HCT116 (cell line): ENCODE measurements around the gene CDK14. TPM values are rescaled to one million over a fixed set of nuclear protein-coding genes. Genes with fewer than 3 reads are reported as not detected.

Source experiments
- ATAC-seq: fragments of 200-7000 bp; cut with Tn5 transposase; 2 replicates; pipeline ENCODE4 v1.9.1; 2020; ENCODE audit warnings: mild to moderate bottlenecking, moderate library complexity
- BruUV-seq: library from RNA; stranded (reverse); fragments of 400-500 nt; replicated peaks from 2 replicates; lab custom pipeline; 2021; lab: Mats Ljungman, UMichigan
- CTCF ChIA-PET: fragments of 300-600 bp; sonication (Branson Sonifier 250); formaldehyde crosslinking; loops from one replicate; lab custom pipeline; 2021; ENCODE audit warnings: antibody characterized with exemption; lab: Charles Lee
- POLR2A ChIA-PET: fragments of 300-600, 350-600 bp; sonication (Branson Sonifier 250); formaldehyde crosslinking; loops from one replicate; lab custom pipeline; 2021; ENCODE audit warnings: antibody characterized with exemption; lab: Charles Lee
- RAD21 ChIA-PET, 2 experiments: fragments of 300-600 bp; sonication (Branson Sonifier 250); formaldehyde crosslinking; loops; one replicate each; lab custom pipeline; 2023; ENCODE audit warnings: low total read pairs in 2 of 2; ENCODE audit not compliant: uncharacterized antibody in 2 of 2, unreplicated experiment in 2 of 2, low non-redundant PET in 1 of 2; lab: Charles Lee
- DNase-seq: peaks from one replicate; pipeline ENCODE4 v3.0.0-alpha.2; 2010; ENCODE audit warnings: low read depth, low spot score
- H2AFZ ChIP-seq: fragments of 200-600 bp; shearing (Covaris generic), sonication (generic); 2 replicates; pipeline ENCODE4 v1.6.1; 2017; ENCODE audit warnings: low read depth, mixed run types, mixed read lengths, antibody characterized with exemption, low read length; ENCODE audit not compliant: poor library complexity, severe bottlenecking
- H3K27ac ChIP-seq: 2 replicates; pipeline ENCODE4 v1.5.1; 2012; ENCODE audit warnings: low read depth, low read length
- H3K27me3 ChIP-seq: fragments of 200-600 bp; sonication (generic); 2 replicates; pipeline ENCODE4 v1.6.1; 2016; ENCODE audit warnings: mixed run types, low read length, mixed read lengths; ENCODE audit not compliant: insufficient read depth
- H3K36me3 ChIP-seq, 2 experiments: fragments of 200-500 bp in 1 of 2; fragments of 200-600 bp in 1 of 2; sonication (Bioruptor generic) in 1 of 2; sonication (generic) in 1 of 2; 2 replicates each; pipeline versions ENCODE4 v1.5.1 to v1.6.1; 2014 to 2016; ENCODE audit warnings: low read length in 2 of 2, inconsistent platforms in 1 of 2, mixed read lengths in 1 of 2, mixed run types in 1 of 2; ENCODE audit not compliant: insufficient read depth in 2 of 2, control insufficient read depth in 1 of 2
- H3K4me1 ChIP-seq, 2 experiments: fragments of 200-600 bp in 1 of 2; sonication (generic) in 1 of 2; 2 replicates each; pipeline versions ENCODE4 v1.5.1 to v1.6.1; 2012 to 2017; ENCODE audit warnings: low read length in 2 of 2, inconsistent platforms in 1 of 2, mild to moderate bottlenecking in 1 of 2, mixed read lengths in 1 of 2, mixed run types in 1 of 2, moderate library complexity in 1 of 2; ENCODE audit not compliant: insufficient read depth in 2 of 2, control insufficient read depth in 1 of 2
- H3K4me2 ChIP-seq: fragments of 200-600 bp; sonication (generic); 2 replicates; pipeline ENCODE4 v1.6.1; 2017; ENCODE audit warnings: mixed run types, low read length, mixed read lengths
- H3K4me3 ChIP-seq, 2 experiments: fragments of 200-600 bp in 1 of 2; sonication (generic) in 1 of 2; replicated peaks in 1 of 2; 2 replicates each; pipeline ENCODE4 v1.5.1; 2011 to 2016; ENCODE audit warnings: low read length in 2 of 2, control low read depth in 1 of 2, low read depth in 1 of 2, mild to moderate bottlenecking in 1 of 2, mixed read lengths in 1 of 2, mixed run types in 1 of 2
- H3K79me2 ChIP-seq: fragments of 200-600 bp; sonication (generic); 2 replicates; pipeline ENCODE4 v1.6.1; 2017; ENCODE audit warnings: mild to moderate bottlenecking, mixed run types, low read length, moderate library complexity, mixed read lengths; ENCODE audit not compliant: insufficient read depth
- H3K9ac ChIP-seq: fragments of 200-600 bp; sonication (generic); 2 replicates; pipeline ENCODE4 v1.6.1; 2016; ENCODE audit warnings: low read length, mixed read lengths
- H3K9me2 ChIP-seq: fragments of 200-600 bp; sonication (generic), shearing (Covaris generic); 2 replicates; pipeline ENCODE4 v1.6.1; 2017; ENCODE audit warnings: mixed run types, mild to moderate bottlenecking, moderate library complexity; ENCODE audit not compliant: insufficient read depth
- H3K9me3 ChIP-seq, 2 experiments: fragments of 200-500 bp in 1 of 2; fragments of 200-600 bp in 1 of 2; sonication (Bioruptor generic) in 1 of 2; sonication (generic) in 1 of 2; 2 replicates each; pipeline ENCODE4 v1.6.1; 2014 to 2017; ENCODE audit warnings: low read length in 2 of 2, mixed read lengths in 2 of 2, inconsistent platforms in 1 of 2, low read depth in 1 of 2, mild to moderate bottlenecking in 1 of 2, mixed run types in 1 of 2, moderate library complexity in 1 of 2; ENCODE audit not compliant: control insufficient read depth in 1 of 2, insufficient read depth in 1 of 2
- H4K20me1 ChIP-seq: fragments of 200-600 bp; sonication (generic), shearing (Covaris generic); 2 replicates; pipeline ENCODE4 v1.6.1; 2017; ENCODE audit warnings: mixed run types, mild to moderate bottlenecking, moderate library complexity; ENCODE audit not compliant: insufficient read depth
- CBX3 ChIP-seq: IDR thresholded peaks from 2 replicates; pipeline ENCODE4 v1.6.1; 2012; ENCODE audit warnings: low read depth
- EZH2 ChIP-seq: fragments of 200-600 bp; sonication (generic); IDR thresholded peaks from 2 replicates; pipeline ENCODE4 v1.6.1; 2017; ENCODE audit warnings: antibody characterized with exemption, mixed run types
- EZH2phosphoT487 ChIP-seq: fragments of 200-600 bp; IDR thresholded peaks from 2 replicates; pipeline ENCODE4 v1.6.1; 2018; ENCODE audit warnings: antibody characterized with exemption, borderline replicate concordance
- JUND ChIP-seq: IDR thresholded peaks from 2 replicates; pipeline ENCODE4 v1.6.1; 2012
- POLR2A ChIP-seq: IDR thresholded peaks from 2 replicates; pipeline ENCODE4 v1.7.0; 2011; ENCODE audit warnings: borderline replicate concordance; ENCODE audit not compliant: insufficient read depth, insufficient read length; ENCODE audit errors: extremely low read depth
- RAD21 ChIP-seq: IDR thresholded peaks from 2 replicates; pipeline ENCODE4 v1.6.1; 2012; ENCODE audit warnings: low read depth, mild to moderate bottlenecking
- SIN3A ChIP-seq: IDR thresholded peaks from 2 replicates; pipeline ENCODE4 v1.6.1; 2012; ENCODE audit warnings: low read depth
- YY1 ChIP-seq: IDR thresholded peaks from 2 replicates; pipeline ENCODE4 v1.6.1; 2011; ENCODE audit warnings: low read length, low read depth, moderate library complexity, mild to moderate bottlenecking; ENCODE audit not compliant: insufficient replicate concordance; ENCODE audit errors: extremely low read depth
- ZFX ChIP-seq: fragments of 450-650 bp; IDR thresholded peaks from 2 replicates; pipeline ENCODE4 v1.6.1; 2017
- intact Hi-C: fragments of 100-400 bp; cut with micrococcal nuclease; formaldehyde crosslinking; loops from 2 replicates; pipeline ENCODE4 v1.10.0; 2022
- total RNA-seq: library from RNA; stranded (reverse); gene quantifications from one replicate; pipeline ENCODE4 v1.2.1, GENCODE V29; 2021; ENCODE audit not compliant: unreplicated experiment
- TF ChIP-seq, protein P1 (sequence below): IDR thresholded peaks from 2 replicates; pipeline ENCODE4 v1.6.1; 2012
- TF ChIP-seq, protein P2 (sequence below): IDR thresholded peaks from 2 replicates; pipeline ENCODE4 v1.6.1; 2011; ENCODE audit warnings: mild to moderate bottlenecking, low read length, moderate library complexity; ENCODE audit not compliant: insufficient replicate concordance; ENCODE audit errors: extremely low read depth
- TF ChIP-seq, protein P3 (sequence below): IDR thresholded peaks from 2 replicates; pipeline ENCODE4 v1.6.1; 2012
- TF ChIP-seq, protein P4 (sequence below): IDR thresholded peaks from 2 replicates; pipeline ENCODE4 v1.6.1; 2012; ENCODE audit warnings: low read depth

CDK14 gene
- total RNA-seq, 1 experiment from 2014 or later = 10.2 TPM

DNA sequence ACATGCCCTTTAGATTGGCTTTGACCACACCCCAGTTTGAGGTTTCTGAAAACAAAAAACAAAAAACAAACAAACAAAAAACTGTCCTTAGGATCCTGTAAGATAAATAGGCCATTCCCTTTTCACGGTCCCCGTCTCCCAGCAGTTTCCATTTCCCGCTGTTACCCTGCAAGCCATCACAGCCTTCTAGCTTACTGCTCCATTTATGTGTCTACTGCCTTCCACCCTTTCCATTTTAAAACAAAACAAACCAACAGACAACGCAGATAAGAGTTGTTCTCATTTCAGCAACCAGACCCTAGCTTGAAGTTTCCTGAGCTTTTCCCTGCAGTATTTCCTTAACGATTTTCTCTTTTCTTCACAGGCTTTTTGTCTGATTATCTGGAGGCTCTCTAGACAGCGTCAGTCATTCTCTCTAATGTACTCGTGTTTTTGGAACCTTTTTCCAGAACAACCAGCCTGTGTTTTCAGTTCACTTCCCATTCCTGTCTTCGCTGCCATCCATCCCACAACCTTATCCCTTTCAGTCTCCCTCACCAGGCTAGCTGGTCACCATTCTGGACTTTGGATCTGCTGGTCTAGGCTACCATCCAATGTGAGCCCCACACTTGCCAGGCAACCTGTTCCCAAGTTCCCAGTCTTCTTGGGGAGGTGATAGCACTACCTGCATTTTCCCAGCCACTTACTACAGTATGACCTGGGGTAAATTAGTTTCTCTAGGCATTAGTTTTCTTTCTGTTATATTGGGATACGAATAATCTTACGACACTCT is 350.8 kb downstream of the CDK14 start:
- Histone ChIP-seq H3K36me3 (no peaks in the 10 kb centered on the region), H3K79me2 (no peaks in the 10 kb centered on the region), H3K9ac (no peak overlapping the region), H3K4me1 (no peaks in the 10 kb centered on the region), H3K9me3 (no peaks in the 10 kb centered on the region), H3K27me3 (no peaks in the 10 kb centered on the region), H3K9me2 (no peaks in the 10 kb centered on the region), H3K27ac (no peak overlapping the region), H2AFZ (no peak overlapping the region), H3K4me3 (no peak overlapping the region), H4K20me1 (no peaks in the 10 kb centered on the region), H3K4me2 (no peak overlapping the region)
- ChIA-PET RAD21 (no interaction called here), CTCF (no interaction called here), POLR2A (no interaction called here)
- no peak for DNase-seq
- no TSS peak for BruUV-seq
- ATAC-seq = no peak
- TF ChIP-seq, protein P1, sequence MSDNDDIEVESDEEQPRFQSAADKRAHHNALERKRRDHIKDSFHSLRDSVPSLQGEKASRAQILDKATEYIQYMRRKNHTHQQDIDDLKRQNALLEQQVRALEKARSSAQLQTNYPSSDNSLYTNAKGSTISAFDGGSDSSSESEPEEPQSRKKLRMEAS = no peak
- TF ChIP-seq, protein P2, sequence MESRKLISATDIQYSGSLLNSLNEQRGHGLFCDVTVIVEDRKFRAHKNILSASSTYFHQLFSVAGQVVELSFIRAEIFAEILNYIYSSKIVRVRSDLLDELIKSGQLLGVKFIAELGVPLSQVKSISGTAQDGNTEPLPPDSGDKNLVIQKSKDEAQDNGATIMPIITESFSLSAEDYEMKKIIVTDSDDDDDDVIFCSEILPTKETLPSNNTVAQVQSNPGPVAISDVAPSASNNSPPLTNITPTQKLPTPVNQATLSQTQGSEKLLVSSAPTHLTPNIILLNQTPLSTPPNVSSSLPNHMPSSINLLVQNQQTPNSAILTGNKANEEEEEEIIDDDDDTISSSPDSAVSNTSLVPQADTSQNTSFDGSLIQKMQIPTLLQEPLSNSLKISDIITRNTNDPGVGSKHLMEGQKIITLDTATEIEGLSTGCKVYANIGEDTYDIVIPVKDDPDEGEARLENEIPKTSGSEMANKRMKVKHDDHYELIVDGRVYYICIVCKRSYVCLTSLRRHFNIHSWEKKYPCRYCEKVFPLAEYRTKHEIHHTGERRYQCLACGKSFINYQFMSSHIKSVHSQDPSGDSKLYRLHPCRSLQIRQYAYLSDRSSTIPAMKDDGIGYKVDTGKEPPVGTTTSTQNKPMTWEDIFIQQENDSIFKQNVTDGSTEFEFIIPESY = no peak
- TF ChIP-seq, protein P3, sequence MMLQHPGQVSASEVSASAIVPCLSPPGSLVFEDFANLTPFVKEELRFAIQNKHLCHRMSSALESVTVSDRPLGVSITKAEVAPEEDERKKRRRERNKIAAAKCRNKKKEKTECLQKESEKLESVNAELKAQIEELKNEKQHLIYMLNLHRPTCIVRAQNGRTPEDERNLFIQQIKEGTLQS = no peak
- TF ChIP-seq ZFX (no peak), EZH2phosphoT487 (no peak), SIN3A (no peak), CBX3 (no peak), YY1 (no peak), RAD21 (no peak), EZH2 (no peak), JUND (no peak), POLR2A (no peak)
- TF ChIP-seq, protein P4, sequence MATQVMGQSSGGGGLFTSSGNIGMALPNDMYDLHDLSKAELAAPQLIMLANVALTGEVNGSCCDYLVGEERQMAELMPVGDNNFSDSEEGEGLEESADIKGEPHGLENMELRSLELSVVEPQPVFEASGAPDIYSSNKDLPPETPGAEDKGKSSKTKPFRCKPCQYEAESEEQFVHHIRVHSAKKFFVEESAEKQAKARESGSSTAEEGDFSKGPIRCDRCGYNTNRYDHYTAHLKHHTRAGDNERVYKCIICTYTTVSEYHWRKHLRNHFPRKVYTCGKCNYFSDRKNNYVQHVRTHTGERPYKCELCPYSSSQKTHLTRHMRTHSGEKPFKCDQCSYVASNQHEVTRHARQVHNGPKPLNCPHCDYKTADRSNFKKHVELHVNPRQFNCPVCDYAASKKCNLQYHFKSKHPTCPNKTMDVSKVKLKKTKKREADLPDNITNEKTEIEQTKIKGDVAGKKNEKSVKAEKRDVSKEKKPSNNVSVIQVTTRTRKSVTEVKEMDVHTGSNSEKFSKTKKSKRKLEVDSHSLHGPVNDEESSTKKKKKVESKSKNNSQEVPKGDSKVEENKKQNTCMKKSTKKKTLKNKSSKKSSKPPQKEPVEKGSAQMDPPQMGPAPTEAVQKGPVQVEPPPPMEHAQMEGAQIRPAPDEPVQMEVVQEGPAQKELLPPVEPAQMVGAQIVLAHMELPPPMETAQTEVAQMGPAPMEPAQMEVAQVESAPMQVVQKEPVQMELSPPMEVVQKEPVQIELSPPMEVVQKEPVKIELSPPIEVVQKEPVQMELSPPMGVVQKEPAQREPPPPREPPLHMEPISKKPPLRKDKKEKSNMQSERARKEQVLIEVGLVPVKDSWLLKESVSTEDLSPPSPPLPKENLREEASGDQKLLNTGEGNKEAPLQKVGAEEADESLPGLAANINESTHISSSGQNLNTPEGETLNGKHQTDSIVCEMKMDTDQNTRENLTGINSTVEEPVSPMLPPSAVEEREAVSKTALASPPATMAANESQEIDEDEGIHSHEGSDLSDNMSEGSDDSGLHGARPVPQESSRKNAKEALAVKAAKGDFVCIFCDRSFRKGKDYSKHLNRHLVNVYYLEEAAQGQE = no peak
- intact Hi-C loops = no loop called here
